ENCODE data around the gene ODC1.

The ODC1 gene

GRCh38 chr2:10392951-10393639 is 55.0 kb downstream of the ODC1 start:
- H3K4me3 ChIP-seq (ENCODE audit: low read depth, low read length): no peak overlapping the region
- DNase-seq (ENCODE audit: low read depth): no peak
- TF ChIP-seq CTCF (IDR thresholded peaks at IDR 0.05; ENCODE audit: low read depth, low read length) (no peak), MAX (IDR thresholded peaks at IDR 0.05; ENCODE audit: low read depth, low read length) (no peak), MYC (IDR thresholded peaks at IDR 0.05; ENCODE audit: low read depth, low read length) (no peak), POLR2A (IDR thresholded peaks at IDR 0.05; ENCODE audit: extremely low read depth, insufficient read length) (no peak)

- TF ChIP-seq MYC (IDR thresholded peaks at IDR 0.05; ENCODE audit: low read depth, low read length) (no peak), POLR2A (IDR thresholded peaks at IDR 0.05; ENCODE audit: extremely low read depth, insufficient read length) (no peak)
- DNase-seq (ENCODE audit: low read depth): no peak
- no peak overlapping the region for H3K4me3 ChIP-seq (ENCODE audit: low read depth, low read length)
Observed at GRCh38 chr2:10392548-10392947, 55.6 kb downstream of the ODC1 start.

- DNase-seq (ENCODE audit: low read depth): no peak
- no peak for TF ChIP-seq MYC (IDR thresholded peaks at IDR 0.05; ENCODE audit: low read depth, low read length)
- TF ChIP-seq MAX (IDR thresholded peaks at IDR 0.05; ENCODE audit: low read depth, low read length): no peak
- TF ChIP-seq CTCF (IDR thresholded peaks at IDR 0.05; ENCODE audit: low read depth, low read length): no peak
- TF ChIP-seq POLR2A (IDR thresholded peaks at IDR 0.05; ENCODE audit: extremely low read depth, insufficient read length): no peak
- no peak overlapping the region for H3K4me3 ChIP-seq (ENCODE audit: low read depth, low read length)
Observed at GRCh38 chr2:10392100-10392499, 56.0 kb downstream of the ODC1 start.

- no peak overlapping the region for H3K4me3 ChIP-seq (ENCODE audit: low read depth, low read length)
- no peak for DNase-seq (ENCODE audit: low read depth)
- no peak for TF ChIP-seq POLR2A (IDR thresholded peaks at IDR 0.05; ENCODE audit: extremely low read depth, insufficient read length)
- TF ChIP-seq MAX (IDR thresholded peaks at IDR 0.05; ENCODE audit: low read depth, low read length): no peak
- no peak for TF ChIP-seq MYC (IDR thresholded peaks at IDR 0.05; ENCODE audit: low read depth, low read length)
- TF ChIP-seq CTCF (IDR thresholded peaks at IDR 0.05; ENCODE audit: low read depth, low read length): no peak
Observed at GRCh38 chr2:10390369-10390801, 57.7 kb downstream of the ODC1 start.

Data from NB4 (cell line).